Measurements from ENCODE around the gene OVCH1. TPM values are rescaled to one million over a fixed set of nuclear protein-coding genes. Genes with fewer than 3 reads are reported as not detected.

OVCH1 gene
- total and polyA plus RNA-seq, 2 donors from 2014 or later = 0.35 TPM; not detected in 1

GRCh38 chr12:29534935-29535334 is 37.4 kb upstream of the OVCH1 start:
- Histone ChIP-seq H3K4me1 (ENCODE audit: control insufficient read depth in 2 of 3, insufficient read depth in 2 of 3, low read depth in 1 of 3, low read length in 3 of 3) (no peaks in the 10 kb centered on the region), H3K27me3 (ENCODE audit: control insufficient read depth, insufficient read depth, low read length) (no peaks in the 10 kb centered on the region), H3K9me3 (ENCODE audit: control insufficient read depth in 2 of 3, insufficient read depth in 1 of 3, low read length in 3 of 3) (no peaks in the 10 kb centered on the region), H3K36me3 (ENCODE audit: control insufficient read depth in 2 of 3, insufficient read depth in 3 of 3, low read length in 3 of 3) (no peaks in the 10 kb centered on the region), H3K27ac (ENCODE audit: low read depth in 2 of 2, low read length in 2 of 2) (no peak overlapping the region), H3K9ac (ENCODE audit: low read length in 3 of 3) (no peak overlapping the region), H3K4me3 (ENCODE audit: low read length in 3 of 3) (no peak overlapping the region)
- DNase-seq (no peak), FAIRE-seq (no peak)
- TF ChIP-seq CTCF (IDR thresholded peaks at IDR 0.05; ENCODE audit: borderline replicate concordance, extremely low read depth, insufficient read depth) = no peak
- intact Hi-C loops (cut with DNase I) = no loop called here

- TF ChIP-seq CTCF (IDR thresholded peaks at IDR 0.05; ENCODE audit: borderline replicate concordance, extremely low read depth, insufficient read depth) = no peak
These were observed 36.5 kb upstream of the OVCH1 start for GRCh38 chr12:29533815-29534489.

GRCh38 chr12:29531471-29531870 is 34.0 kb upstream of the OVCH1 start:
- Histone ChIP-seq H3K4me3 (ENCODE audit: low read length in 3 of 3) (no peak overlapping the region), H3K9me3 (ENCODE audit: control insufficient read depth in 2 of 3, insufficient read depth in 1 of 3, low read length in 3 of 3) (no peaks in the 10 kb centered on the region), H3K27ac (ENCODE audit: low read depth in 2 of 2, low read length in 2 of 2) (no peak overlapping the region), H3K27me3 (ENCODE audit: control insufficient read depth, insufficient read depth, low read length) (no peaks in the 10 kb centered on the region), H3K36me3 (ENCODE audit: control insufficient read depth in 2 of 3, insufficient read depth in 3 of 3, low read length in 3 of 3) (no peaks in the 10 kb centered on the region), H3K9ac (ENCODE audit: low read length in 3 of 3) (no peak overlapping the region), H3K4me1 (ENCODE audit: control insufficient read depth in 2 of 3, insufficient read depth in 2 of 3, low read depth in 1 of 3, low read length in 3 of 3) (peaks cover 0 to 3% (median 2%) of the 10 kb centered on the region in 3 donors)
- DNase-seq (peak in 2 of 5 donors; percentile 13 to 41), FAIRE-seq (no peak)
- no peak for TF ChIP-seq CTCF (IDR thresholded peaks at IDR 0.05; ENCODE audit: borderline replicate concordance, extremely low read depth, insufficient read depth)
- intact Hi-C loops (cut with DNase I) = no loop called here

More at GRCh38 chr12:29533815-29534489, 36.5 kb upstream of the OVCH1 start:
- Histone ChIP-seq H3K27ac (ENCODE audit: low read depth in 2 of 2, low read length in 2 of 2) (no peak overlapping the region), H3K4me1 (ENCODE audit: control insufficient read depth in 2 of 3, insufficient read depth in 2 of 3, low read depth in 1 of 3, low read length in 3 of 3) (no peaks in the 10 kb centered on the region), H3K9ac (ENCODE audit: low read length in 3 of 3) (no peak overlapping the region), H3K4me3 (ENCODE audit: low read length in 3 of 3) (no peak overlapping the region), H3K36me3 (ENCODE audit: control insufficient read depth in 2 of 3, insufficient read depth in 3 of 3, low read length in 3 of 3) (no peaks in the 10 kb centered on the region), H3K27me3 (ENCODE audit: control insufficient read depth, insufficient read depth, low read length) (no peaks in the 10 kb centered on the region), H3K9me3 (ENCODE audit: control insufficient read depth in 2 of 3, insufficient read depth in 1 of 3, low read length in 3 of 3) (no peaks in the 10 kb centered on the region)
- no peak for FAIRE-seq
- no peak for DNase-seq
- intact Hi-C loops (cut with DNase I) = no loop called here

All from kidney (tissue), 14 donors.